SHP77 (cell line): ENCODE results near the gene NFE2L3.
"Not testable (repeated sequence)": the region's sequence is repeated elsewhere in the genome, so short reads cannot be mapped to it uniquely, and the experiment has no call there.

Experiments
- DNase-seq, 2 experiments: peaks; one replicate each; lab custom pipeline; 2025; lab: John Stamatoyannopoulos, UW

The NFE2L3 gene

DNA sequence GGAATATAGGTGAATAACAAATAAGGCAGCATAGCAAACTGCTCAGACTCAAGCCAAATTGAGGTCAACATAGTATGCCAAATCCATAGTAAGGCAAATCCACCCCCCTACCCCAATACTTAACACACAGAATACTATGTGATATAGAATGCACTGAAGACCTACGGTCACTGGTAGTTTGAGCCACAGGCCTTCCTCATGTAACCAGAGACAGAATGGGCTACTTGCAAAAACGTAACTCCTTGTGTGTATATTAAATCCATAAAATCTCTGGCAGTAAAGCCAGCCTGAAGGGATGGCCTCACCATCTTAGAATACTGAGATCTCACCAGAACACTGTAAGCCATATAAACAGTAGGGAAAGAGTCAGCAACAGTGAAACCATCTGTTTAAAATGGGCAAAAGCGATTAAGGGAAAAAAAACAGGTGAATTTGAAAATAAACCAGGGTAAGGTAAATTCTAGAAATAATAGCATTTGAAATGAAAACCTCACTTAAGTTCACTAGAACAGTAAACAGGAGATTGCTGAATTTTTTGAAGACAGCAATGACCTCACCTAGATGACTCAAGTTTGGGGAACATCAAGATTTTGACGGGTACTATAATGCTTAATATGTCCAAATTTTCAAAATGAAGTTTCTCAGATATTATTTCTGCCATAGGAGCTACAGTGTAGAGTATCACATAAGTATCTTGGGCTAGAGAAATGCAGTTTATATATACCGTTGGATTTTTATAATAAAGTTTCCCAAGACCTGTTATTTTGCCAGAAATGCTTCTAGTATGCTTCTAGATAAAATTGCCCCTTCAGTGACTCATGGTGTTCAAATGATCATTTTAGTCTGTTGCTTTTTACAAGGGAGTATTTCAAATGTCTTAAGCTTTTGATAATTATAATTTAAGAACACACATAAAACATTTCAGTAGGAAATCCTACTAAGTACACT lies 34.6 kb downstream of the NFE2L3 start:
- DNase-seq: no peak

- no peak for DNase-seq
These were observed 35.6 kb downstream of the NFE2L3 start for GRCh38 chr7:26187380-26188205.

DNA sequence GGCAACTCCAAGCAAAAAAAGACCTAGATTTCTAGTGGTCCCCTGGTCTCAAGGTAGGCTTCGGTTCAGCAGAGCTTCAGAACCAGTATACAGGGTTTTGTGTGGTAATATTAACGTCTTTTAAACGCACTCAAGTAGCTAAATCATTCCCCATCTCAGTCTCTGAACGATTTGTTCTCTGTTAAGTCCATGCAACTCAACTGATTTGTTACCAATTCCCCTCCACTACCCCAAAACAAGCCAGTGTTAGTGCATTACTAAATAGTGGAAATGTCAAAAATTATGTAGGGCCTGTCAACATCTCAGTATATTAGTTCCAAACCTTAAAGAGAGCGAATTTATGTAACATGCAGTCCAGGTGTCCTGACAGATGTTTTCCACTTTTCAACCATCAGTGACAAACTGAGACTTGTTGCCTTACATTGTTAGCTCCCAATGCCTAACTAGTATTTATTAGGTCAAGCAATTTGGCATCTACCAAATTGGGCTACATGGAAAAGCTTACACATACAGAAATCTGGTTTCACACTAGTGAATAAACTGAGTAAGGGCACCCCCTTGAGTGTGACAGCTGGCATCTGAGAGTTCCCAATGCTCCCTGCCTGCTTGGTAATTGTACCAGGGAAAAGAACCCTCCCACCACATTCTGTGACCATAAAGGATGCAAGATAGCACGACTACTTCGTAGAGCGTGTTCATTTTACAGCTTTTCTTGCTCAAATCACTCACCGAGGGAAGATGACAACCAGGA lies 36.4 kb downstream of the NFE2L3 start:
- DNase-seq: no peak

GRCh38 chr7:26188957-26189541 lies 37.1 kb downstream of the NFE2L3 start:
- no peak for DNase-seq

- DNase-seq: no peak
These were observed 37.7 kb downstream of the NFE2L3 start for GRCh38 chr7:26189697-26190096.

DNA sequence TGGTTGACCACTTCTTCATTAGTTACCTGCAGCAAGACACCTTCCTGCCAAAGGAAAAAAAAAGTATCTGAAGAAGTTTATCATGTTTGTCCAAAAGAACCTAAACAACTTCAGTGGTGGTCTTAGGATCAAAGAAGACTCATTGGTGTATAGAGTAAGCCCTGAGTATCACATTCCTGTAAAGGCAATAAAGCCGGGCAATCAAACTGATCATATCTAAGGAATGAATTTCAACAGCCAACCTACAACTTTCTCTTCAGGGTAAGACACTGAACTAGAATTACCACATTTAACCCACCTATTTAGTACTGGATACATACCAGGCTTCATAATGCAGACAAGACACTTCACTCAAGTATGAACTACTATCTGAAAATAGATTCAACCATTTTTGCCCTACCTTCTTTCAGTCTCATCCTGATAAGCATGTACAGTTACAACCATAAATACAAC lies 38.4 kb downstream of the NFE2L3 start:
- DNase-seq: no peak

- no peak for DNase-seq
These were observed 39.4 kb downstream of the NFE2L3 start for GRCh38 chr7:26191233-26191973.

GRCh38 chr7:26191974-26192479 lies 40.0 kb downstream of the NFE2L3 start:
- no peak for DNase-seq

DNA sequence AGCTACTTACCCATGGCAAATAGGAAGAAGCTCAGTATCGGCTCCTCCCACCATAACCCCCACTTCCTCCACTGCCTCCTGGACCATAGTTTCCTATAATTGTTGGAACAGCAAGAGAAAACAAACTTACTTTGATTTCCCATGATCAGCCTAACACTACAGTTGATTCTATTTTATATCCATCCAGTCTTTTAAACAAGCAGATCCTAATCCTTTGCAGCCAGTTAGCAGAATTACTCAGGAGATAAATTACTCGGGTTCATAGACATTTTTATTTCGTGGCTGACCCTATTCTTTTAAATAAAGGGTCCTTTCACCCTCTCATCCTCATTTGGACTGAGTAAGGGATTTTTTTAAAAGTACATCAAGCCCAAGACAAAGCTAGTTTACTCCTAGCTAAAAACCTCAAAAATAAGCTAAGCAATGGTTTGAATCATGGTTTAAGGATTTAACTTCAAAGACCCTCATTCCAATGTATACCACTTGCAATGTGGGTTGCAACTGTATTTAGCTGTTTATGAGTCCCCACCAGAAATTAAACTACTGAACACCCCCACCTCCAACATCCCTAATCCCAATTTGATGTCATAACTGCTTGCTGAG lies 40.6 kb downstream of the NFE2L3 start:
- DNase-seq: no peak

- DNase-seq: no peak
These were observed 41.6 kb downstream of the NFE2L3 start for GRCh38 chr7:26193432-26194207.

DNA sequence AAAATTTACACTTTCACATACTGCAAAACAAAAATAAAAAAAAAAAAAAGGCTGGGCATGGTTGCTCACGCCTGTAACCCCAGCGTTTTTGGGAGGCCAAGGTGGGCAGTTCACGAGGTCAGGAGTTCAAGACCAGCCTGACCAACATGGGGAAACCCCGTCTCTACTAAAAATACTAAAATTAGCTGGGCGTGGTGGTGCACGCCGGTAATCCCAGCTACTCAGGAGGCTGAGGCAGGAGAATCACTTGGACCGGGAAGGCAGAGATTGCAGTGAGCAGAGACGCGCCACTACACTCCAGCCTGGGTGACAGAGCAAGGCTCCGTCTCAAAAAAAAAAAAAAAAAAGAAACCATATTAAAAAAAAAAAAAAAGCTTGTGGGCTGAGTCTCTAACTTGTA lies 42.8 kb downstream of the NFE2L3 start:
- DNase-seq: not testable (repeated sequence)

GRCh38 chr7:26195182-26195581 lies 43.2 kb downstream of the NFE2L3 start:
- no peak for DNase-seq

DNA sequence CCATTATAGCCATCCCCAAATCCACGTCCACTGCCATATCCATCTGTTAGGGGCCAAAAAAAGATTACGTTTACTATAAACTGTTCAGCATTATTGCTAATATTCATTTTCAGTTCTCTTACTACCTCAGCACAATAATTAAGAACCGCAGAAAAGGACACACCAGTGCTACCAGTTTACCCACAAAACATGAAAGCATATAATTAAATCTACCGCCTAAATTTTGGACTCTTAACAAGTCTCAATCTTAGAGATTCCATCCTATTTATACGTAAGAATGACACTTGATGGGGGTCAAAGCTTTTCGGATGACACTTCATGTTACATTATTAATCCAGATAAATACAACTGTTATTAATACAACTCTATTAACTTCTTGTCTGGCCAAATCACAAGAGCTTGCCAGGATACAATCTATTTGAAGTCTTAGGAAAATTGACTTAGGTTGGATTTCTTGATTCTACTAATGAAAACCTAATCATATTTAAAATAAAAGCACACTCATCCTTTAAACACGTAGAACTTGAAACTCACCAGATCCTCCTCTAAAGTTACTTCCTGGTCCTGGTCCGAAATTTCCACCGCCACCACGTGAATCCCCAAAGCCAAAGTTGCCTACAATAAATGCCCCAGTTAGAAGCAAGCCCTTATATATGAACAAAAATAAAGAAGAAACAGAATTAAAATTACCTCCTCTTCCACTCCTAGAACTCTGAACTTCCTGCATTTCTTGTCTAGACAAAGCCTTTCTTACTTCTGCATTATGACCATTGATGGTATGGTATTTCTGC lies 44.1 kb downstream of the NFE2L3 start:
- no peak for DNase-seq

- DNase-seq: no peak
These were observed 45.4 kb downstream of the NFE2L3 start for GRCh38 chr7:26197153-26198115.

DNA sequence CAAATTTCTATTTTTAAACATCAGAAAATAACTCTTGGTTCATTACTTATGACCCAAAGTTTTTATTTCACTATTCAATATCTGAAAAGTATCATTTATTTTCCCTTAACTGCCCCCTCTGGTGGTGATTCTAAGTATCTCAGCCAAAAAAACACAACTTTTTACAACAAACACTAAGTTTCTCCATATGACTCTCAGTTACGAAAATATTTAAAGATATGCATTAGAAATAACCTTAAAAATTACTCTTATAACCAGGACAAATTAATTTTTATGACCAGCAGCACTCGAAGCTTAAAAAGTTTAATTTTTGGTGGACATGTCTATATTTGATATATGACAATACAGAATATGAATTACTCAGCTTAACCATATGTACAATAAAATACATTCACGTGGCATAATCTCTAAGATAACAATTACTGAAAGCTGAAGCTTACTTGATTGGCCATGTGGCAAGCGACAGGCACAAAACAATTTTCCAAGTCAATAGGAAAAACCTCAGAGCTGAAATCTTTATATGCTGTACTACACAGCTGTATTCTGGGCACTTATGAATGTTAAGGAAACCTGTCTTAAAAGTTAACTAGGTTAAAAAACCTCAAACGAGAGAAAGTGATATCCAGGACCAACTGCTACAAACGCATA lies 46.3 kb downstream of the NFE2L3 start:
- DNase-seq: no peak

DNA sequence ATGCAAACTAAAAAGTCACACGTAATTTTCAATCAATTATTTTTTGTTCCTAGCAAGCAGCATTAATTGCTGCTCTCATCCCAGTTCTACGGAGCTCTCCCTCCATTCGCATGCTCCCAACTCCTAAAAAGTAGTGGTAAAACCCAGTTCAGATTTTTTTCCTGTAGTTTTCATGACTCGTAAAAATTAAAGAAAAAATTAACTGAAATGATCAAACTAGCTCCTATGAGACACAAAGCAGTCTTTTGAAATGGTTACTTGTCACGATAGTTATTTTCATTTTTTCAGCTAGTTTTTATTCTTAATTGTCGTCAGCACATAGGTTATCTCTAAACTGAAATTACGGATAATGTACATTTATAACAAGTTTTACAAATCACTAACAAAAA lies 46.8 kb downstream of the NFE2L3 start:
- no peak for DNase-seq
